Measurements from ENCODE around the gene HK3.

Gene HK3

GRCh38 chr5:176848651-176849050 lies 50.5 kb downstream of the HK3 start:
- TF ChIP-seq EZH2phosphoT487 (IDR thresholded peaks at IDR 0.05; ENCODE audit: low read depth): no peak
- TF ChIP-seq, protein P1, sequence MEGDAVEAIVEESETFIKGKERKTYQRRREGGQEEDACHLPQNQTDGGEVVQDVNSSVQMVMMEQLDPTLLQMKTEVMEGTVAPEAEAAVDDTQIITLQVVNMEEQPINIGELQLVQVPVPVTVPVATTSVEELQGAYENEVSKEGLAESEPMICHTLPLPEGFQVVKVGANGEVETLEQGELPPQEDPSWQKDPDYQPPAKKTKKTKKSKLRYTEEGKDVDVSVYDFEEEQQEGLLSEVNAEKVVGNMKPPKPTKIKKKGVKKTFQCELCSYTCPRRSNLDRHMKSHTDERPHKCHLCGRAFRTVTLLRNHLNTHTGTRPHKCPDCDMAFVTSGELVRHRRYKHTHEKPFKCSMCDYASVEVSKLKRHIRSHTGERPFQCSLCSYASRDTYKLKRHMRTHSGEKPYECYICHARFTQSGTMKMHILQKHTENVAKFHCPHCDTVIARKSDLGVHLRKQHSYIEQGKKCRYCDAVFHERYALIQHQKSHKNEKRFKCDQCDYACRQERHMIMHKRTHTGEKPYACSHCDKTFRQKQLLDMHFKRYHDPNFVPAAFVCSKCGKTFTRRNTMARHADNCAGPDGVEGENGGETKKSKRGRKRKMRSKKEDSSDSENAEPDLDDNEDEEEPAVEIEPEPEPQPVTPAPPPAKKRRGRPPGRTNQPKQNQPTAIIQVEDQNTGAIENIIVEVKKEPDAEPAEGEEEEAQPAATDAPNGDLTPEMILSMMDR (IDR thresholded peaks at IDR 0.05; ENCODE audit: low read depth, low read length): no peak
- no peak overlapping the region for H3K4me2 ChIP-seq (ENCODE audit: low read length)
- no peaks in the 10 kb centered on the region for H3K9me3 ChIP-seq (ENCODE audit: insufficient read depth, low read length)
- no peaks in the 10 kb centered on the region for H3K36me3 ChIP-seq (replicated peaks; ENCODE audit: low read depth, low read length)
- H4K20me1 ChIP-seq (ENCODE audit: insufficient read depth, low read length): no peaks in the 10 kb centered on the region
- no peak overlapping the region for H3K4me3 ChIP-seq (ENCODE audit: low read length)
- H3K4me1 ChIP-seq (ENCODE audit: low read length): no peaks in the 10 kb centered on the region
- no peaks in the 10 kb centered on the region for H3K79me2 ChIP-seq (ENCODE audit: low read length)
- H2AFZ ChIP-seq (ENCODE audit: low read depth, low read length): no peak overlapping the region
- no peak overlapping the region for H3K9ac ChIP-seq (ENCODE audit: low read length)
- no peak overlapping the region for H3K27ac ChIP-seq (ENCODE audit: low read length)
- H3K27me3 ChIP-seq (ENCODE audit: low read depth, low read length): no peaks in the 10 kb centered on the region

- TF ChIP-seq EZH2phosphoT487 (IDR thresholded peaks at IDR 0.05; ENCODE audit: low read depth): no peak
- TF ChIP-seq, protein P1 (IDR thresholded peaks at IDR 0.05; ENCODE audit: low read depth, low read length): no peak
- H3K27ac ChIP-seq (ENCODE audit: low read length): no peak overlapping the region
- no peaks in the 10 kb centered on the region for H3K79me2 ChIP-seq (ENCODE audit: low read length)
- H3K4me2 ChIP-seq (ENCODE audit: low read length): no peak overlapping the region
- H4K20me1 ChIP-seq (ENCODE audit: insufficient read depth, low read length): no peaks in the 10 kb centered on the region
- H3K9ac ChIP-seq (ENCODE audit: low read length): no peak overlapping the region
- no peak overlapping the region for H3K4me3 ChIP-seq (ENCODE audit: low read length)
- no peaks in the 10 kb centered on the region for H3K9me3 ChIP-seq (ENCODE audit: insufficient read depth, low read length)
- H2AFZ ChIP-seq (ENCODE audit: low read depth, low read length): no peak overlapping the region
- H3K27me3 ChIP-seq (ENCODE audit: low read depth, low read length): no peaks in the 10 kb centered on the region
- no peaks in the 10 kb centered on the region for H3K4me1 ChIP-seq (ENCODE audit: low read length)
- H3K36me3 ChIP-seq (replicated peaks; ENCODE audit: low read depth, low read length): no peaks in the 10 kb centered on the region
Measured at GRCh38 chr5:176847726-176848290, 51.3 kb downstream of the HK3 start.

- Histone ChIP-seq H3K27ac (ENCODE audit: low read length) (no peak overlapping the region), H3K27me3 (ENCODE audit: low read depth, low read length) (no peaks in the 10 kb centered on the region), H3K79me2 (ENCODE audit: low read length) (no peaks in the 10 kb centered on the region), H4K20me1 (ENCODE audit: insufficient read depth, low read length) (no peaks in the 10 kb centered on the region), H3K9ac (ENCODE audit: low read length) (no peak overlapping the region), H3K4me1 (ENCODE audit: low read length) (no peaks in the 10 kb centered on the region), H2AFZ (ENCODE audit: low read depth, low read length) (no peak overlapping the region), H3K4me2 (ENCODE audit: low read length) (no peak overlapping the region), H3K9me3 (ENCODE audit: insufficient read depth, low read length) (no peaks in the 10 kb centered on the region), H3K4me3 (ENCODE audit: low read length) (no peak overlapping the region), H3K36me3 (replicated peaks; ENCODE audit: low read depth, low read length) (no peaks in the 10 kb centered on the region)
- TF ChIP-seq, protein P1 (IDR thresholded peaks at IDR 0.05; ENCODE audit: low read depth, low read length): no peak
- no peak for TF ChIP-seq EZH2phosphoT487 (IDR thresholded peaks at IDR 0.05; ENCODE audit: low read depth)
Measured at GRCh38 chr5:176847148-176847547, 52.0 kb downstream of the HK3 start.

- Histone ChIP-seq H3K27me3 (ENCODE audit: low read depth, low read length) (no peaks in the 10 kb centered on the region), H3K36me3 (replicated peaks; ENCODE audit: low read depth, low read length) (no peaks in the 10 kb centered on the region), H4K20me1 (ENCODE audit: insufficient read depth, low read length) (no peaks in the 10 kb centered on the region), H3K27ac (ENCODE audit: low read length) (no peak overlapping the region), H3K79me2 (ENCODE audit: low read length) (no peaks in the 10 kb centered on the region), H3K9ac (ENCODE audit: low read length) (no peak overlapping the region), H2AFZ (ENCODE audit: low read depth, low read length) (no peak overlapping the region), H3K4me2 (ENCODE audit: low read length) (no peak overlapping the region), H3K4me1 (ENCODE audit: low read length) (no peaks in the 10 kb centered on the region), H3K4me3 (ENCODE audit: low read length) (no peak overlapping the region), H3K9me3 (ENCODE audit: insufficient read depth, low read length) (no peaks in the 10 kb centered on the region)
- TF ChIP-seq, protein P1 (IDR thresholded peaks at IDR 0.05; ENCODE audit: low read depth, low read length): no peak
- TF ChIP-seq EZH2phosphoT487 (IDR thresholded peaks at IDR 0.05; ENCODE audit: low read depth): no peak
Measured at GRCh38 chr5:176846335-176847140, 52.6 kb downstream of the HK3 start.

All from OCI-LY3 (cell line).